Activated CD4-positive, alpha-beta T cell treated with anti-CD3 and anti-CD28 coated beads, Interleukin-2, amount 50 U/mL, for 1 hour (primary cell): ENCODE measurements around the gene TRPM2.
"Not testable (repeated sequence)": the region's sequence is repeated elsewhere in the genome, so short reads cannot be mapped to it uniquely, and the experiment has no call there.

Experiments used
- DNase-seq: peaks from one replicate; pipeline ENCODE4 v3.0.0-alpha.2; 2020

The TRPM2 gene

GRCh38 chr21:44399955-44400790 is 46.8 kb downstream of the TRPM2 start:
- DNase-seq, result no peak

DNA sequence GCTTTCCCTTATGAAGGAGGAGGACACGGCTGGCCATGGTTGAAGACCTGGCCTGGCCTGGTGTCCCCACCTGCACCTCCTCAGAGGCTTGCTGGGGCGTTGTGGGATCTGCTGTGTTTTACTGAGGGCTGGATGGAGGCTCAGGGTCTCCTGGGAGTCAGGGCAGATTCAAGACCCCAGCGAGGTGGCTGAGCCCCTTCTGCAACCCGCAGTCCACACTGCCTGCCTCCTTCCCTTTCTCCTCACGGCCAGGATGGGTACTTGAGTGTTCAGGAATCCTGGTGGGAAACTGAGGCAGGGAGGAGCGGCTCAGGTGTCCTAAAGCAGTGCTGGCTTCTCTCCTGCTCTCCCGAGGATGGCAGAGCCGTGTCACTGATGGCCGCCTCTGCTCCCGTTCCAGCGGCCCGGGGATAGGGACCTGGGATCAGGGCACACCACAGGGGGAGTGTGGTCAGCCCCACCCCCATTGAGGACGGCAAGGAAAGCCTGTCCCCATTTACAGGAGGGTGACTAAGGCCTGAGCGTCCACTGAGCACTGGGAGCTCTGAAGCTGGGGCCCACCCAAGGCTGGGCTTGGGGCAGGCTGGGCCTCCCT is 47.5 kb downstream of the TRPM2 start:
- DNase-seq, result no peak

GRCh38 chr21:44401386-44402160 is 48.2 kb downstream of the TRPM2 start:
- no peak for DNase-seq

DNA sequence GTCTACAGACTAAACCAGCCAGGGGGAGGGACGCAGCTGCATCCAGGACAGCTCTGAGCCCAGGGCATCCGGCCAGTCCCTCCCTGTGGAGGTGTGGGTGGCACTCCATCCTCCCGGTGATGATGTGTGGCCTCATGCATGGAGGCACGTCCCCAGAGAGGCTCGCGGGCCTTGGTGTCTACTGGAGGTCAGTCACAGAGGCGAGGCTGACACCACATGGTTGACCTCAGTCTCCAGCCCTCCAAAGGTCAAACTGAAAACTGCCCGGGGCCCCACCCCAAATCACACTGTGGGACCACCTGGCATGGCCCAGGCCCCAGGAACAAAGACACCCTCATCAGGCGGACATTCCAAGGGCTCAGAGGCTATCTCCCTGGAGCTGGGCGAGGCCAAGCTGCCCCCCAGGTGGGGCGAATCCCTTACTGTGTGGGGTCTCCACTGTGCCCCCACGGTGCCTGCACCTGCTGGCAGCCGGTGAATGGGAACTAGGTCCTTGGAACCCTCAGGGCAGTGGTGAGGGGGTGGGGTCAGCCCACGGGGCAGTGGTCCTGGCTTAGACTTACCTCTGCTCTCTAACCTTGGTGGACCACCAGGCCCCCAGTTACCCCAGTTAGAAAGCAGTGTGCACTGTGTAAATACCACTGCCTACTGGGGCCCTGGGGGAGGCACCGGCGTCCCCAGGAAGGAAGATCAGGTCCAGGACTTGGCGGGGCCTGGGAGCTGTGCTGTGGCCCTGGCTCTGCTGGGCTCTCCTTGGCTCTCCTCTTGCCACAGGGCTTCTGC is 49.1 kb downstream of the TRPM2 start:
- DNase-seq, result no peak

DNA sequence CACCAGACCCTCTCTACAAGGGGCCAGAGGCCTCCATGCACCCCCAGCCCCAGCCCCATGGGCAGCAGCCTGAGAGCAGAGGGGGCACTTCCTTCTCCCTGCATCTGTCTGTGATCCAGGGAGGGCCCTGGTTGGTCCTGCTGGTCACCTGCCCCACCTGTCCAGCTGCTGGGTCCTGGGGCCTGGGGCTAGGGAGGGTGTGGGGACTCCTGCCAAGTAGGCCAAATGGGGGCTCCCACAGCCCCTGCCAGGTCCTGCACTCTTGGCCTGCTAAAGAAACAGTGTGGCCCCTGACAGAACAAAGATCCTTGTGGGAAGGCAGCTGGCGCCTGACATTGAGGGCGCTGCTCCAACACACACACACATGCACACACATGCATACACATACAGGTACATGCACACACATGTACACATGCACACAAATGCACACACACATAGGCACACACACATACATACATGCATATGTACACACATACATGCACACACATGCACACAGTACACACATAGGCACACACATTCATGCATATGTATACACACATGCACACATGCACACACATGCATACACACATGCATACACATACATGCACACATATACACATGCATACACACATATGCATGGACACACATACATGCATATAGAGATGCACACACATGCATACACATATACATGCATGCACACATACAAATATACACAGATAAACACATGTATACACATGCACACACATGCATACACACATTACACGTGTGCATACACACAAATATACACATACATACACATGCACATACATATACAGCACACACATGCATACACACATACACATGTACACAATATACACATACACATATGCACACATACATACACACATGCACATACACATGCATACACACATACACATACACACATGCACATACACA is 49.9 kb downstream of the TRPM2 start:
- DNase-seq, result no peak

- not testable (repeated sequence) for DNase-seq
These were observed 51.1 kb downstream of the TRPM2 start for GRCh38 chr21:44404482-44404881.

GRCh38 chr21:44405091-44405947 is 51.9 kb downstream of the TRPM2 start:
- no peak for DNase-seq

- no peak for DNase-seq
These were observed 52.8 kb downstream of the TRPM2 start for GRCh38 chr21:44405948-44406872.

GRCh38 chr21:44406953-44407352 is 53.5 kb downstream of the TRPM2 start:
- DNase-seq, result no peak

DNA sequence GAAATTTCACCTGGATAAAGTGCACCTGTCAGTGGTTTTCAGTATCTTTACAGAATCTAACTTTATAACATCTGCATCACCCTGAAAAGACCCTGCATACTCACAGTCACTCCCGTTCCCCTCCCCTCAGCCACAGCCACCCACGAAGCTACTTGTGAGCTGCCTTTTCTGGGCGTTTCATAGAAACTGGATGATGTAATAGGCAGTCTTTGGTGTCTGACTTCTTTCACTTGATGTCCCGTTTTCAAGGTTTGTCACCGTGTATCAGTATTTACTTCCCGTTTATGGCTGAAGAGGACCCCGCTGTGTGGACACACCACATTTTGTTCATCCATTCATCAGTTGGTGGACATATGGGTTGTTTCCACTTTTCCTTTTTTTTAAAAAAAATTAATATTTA is 54.1 kb downstream of the TRPM2 start:
- DNase-seq, result no peak

DNA sequence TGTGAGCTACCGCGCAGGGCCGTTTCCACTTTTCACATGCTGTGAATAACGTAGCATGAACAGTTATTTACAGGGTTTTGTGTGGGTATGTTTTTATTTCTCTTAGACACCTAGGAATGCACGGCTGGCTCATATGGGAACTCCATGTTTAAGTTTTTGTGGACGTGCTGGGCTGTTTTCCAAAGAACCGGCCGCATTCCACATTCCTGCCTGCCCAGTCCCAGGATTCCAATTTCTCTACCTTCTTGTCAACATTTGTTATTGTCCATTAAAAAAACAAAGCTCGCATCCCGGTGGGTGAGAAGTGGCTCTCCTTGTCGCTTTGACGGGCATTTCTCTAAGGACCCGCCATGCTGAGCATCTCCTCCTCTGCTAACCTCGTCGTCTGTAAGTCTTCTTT is 54.8 kb downstream of the TRPM2 start:
- no peak for DNase-seq

DNA sequence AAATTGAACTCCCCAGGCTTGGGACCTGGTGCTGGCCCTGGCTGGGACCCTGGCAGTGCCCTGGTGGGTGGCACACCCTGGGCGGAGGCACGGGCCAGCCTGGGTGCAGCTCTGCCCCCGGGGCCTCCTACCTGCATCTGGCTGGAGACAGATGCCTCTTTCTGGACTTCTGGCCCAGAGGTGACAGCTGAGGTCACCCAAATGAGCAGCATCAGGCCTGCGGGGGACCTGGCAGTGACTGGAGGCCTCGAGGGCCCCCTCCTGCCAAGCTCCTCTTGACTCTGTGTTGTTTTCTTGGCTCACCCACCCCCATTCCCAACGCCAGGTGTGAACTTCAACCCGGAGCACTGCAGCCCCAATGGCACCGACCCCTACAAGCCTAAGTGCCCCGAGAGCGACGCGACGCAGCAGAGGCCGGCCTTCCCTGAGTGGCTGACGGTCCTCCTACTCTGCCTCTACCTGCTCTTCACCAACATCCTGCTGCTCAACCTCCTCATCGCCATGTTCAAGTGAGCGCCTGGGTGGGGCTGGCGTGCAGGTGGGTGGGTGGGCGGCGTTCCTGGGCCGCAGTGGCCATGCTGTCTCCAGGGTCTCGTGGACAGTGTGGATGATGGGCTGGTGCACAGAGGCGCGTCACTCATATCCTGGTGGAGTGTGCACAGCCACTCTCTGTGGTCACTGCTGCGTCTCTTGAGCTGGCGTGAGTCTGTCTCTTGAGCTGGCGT is 60.3 kb downstream of the TRPM2 start:
- no peak for DNase-seq

- DNase-seq, result no peak
These were observed 61.1 kb downstream of the TRPM2 start for GRCh38 chr21:44414291-44415072.

- no peak for DNase-seq
These were observed 61.9 kb downstream of the TRPM2 start for GRCh38 chr21:44415073-44416025.

- no peak for DNase-seq
These were observed 62.8 kb downstream of the TRPM2 start for GRCh38 chr21:44416193-44416592.

- DNase-seq, result not testable (repeated sequence)
These were observed 64.2 kb downstream of the TRPM2 start for GRCh38 chr21:44417621-44418107.
